GM21381 (cell line): ENCODE results near the gene PXDN.

ENCODE experiments used
- ATAC-seq: cut with Tn5 transposase; IDR thresholded peaks from one replicate; pipeline ENCODE4 v1.9.1; 2021; ENCODE audit warnings: mild to moderate bottlenecking, moderate library complexity; ENCODE audit not compliant: unreplicated experiment

PXDN gene

DNA sequence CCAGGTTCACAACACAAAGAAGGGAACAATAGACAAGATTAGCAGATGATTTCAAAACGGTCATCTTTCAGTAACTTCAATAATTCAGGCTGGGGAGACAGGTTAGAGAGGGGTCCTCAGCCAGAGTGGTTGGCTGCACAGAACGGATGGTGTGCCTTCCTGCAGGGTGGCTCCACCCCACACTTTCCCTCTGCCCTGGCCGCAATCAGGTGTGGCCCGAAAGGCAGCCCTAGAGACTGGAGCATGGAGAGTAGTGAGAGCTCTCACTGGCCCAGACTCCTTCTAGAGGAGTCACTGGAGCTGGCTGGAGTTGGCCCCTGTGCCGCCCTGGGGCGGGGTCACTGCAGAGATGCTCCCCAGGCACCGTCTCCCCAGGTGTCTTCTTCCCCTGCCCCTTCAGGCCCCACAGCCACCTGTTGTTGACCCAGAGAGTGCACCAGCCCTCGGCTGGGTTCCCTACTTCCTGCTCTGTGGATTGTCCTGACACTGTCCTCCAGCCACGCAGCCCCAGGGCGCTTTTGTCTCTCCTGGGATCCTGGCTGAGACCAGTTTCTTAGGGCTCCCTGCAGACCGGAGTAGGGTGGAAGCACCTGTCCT, 126.8 kb downstream of the PXDN start:
- ATAC-seq: no peak

DNA sequence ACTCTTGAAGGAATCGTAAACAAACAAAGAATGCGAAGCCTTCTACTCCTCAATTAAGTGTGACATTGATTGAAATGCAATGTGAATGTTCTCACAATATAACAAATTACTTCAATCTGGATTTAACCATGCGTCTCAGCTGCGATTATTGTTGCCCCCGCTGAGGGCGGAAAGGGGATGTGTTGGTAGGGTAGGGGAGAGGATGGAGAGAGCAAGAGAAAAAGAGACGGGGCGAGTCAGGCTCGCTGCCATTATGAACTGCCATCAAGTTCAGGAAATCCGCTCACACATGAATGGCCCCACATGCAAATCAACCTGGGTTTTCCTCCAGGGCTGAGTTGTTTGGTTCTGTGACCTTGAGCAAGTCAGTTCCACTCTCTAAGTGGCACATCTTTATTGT, 129.8 kb downstream of the PXDN start:
- no peak for ATAC-seq

DNA sequence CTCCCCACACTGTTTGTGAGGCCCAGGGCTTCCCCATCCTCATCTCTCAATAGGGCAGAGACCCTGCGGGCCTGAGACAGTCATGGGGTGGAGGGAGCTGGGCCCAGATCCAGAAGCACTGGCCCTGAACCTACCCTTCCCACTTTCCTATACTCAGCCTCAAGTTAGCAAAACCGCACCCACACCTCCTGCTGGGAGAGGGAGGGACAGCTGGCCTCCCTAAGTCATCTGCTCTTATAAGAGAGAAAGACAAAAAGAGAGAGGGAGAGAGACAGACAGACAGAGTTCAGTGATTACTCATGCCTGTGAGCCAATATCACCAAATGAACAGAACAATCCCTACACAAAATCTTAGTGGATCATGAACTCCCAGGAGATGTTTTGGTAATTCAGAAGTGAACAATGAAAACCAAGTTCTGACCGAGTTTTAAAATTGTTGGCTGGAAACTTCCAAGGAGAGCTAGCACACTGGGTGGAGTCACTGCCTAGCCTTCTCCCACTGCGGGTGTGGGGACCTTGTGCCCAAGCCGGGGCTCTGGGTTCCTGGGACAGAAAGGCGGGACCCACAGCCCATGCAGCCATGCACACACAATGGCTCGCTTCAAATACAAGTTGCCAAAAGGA, 130.5 kb downstream of the PXDN start:
- no peak for ATAC-seq

DNA sequence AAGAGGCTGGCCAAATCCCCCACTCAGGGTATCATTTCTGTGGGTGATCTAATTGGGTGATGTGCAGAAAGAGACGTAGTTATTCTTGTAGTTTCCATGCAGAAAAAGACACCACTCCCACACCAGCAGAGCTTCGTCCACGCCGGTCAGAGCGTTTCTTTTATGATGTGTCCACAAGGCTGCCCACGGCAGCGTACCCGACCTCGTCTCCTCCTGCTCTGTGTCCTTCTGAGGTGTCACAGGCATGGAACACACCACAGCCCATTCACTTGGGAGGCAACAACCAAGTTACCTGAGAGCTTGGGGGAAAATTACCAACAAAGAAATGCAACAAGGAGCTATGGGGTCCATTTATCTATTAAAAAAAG, 131.3 kb downstream of the PXDN start:
- ATAC-seq: no peak

DNA sequence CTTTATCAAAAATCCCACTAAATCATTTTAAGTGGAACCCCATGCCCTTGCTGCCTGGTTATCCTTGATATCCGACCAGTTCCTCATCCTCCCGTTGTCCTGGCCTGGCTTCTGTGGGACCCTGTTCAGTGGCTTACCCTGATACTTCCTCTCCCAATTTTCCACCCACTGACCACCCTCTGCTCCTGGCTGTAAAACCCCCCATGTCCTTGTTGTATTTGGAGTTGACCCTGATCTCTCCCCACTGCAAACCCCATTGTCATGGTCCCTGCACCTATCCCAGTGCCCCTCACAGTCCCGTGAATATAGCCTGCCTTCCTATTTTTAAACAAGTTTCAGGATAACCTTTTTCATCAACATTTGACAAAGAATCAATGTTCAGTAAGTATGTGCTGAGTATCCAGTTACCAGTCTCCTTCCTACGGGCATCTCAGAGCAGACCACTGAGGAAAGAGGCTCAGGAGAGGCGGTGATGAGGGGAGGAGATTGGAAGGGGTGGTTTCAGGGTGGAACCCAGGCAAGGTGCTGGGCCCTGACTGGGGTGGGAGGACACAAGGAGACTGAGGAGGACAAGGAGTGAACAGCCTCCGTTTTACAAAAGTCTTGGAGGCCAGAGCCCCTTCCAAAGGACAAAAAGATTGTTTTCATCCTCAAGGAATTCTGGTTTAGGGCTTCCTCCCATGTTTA, 131.8 kb downstream of the PXDN start:
- no peak for ATAC-seq

DNA sequence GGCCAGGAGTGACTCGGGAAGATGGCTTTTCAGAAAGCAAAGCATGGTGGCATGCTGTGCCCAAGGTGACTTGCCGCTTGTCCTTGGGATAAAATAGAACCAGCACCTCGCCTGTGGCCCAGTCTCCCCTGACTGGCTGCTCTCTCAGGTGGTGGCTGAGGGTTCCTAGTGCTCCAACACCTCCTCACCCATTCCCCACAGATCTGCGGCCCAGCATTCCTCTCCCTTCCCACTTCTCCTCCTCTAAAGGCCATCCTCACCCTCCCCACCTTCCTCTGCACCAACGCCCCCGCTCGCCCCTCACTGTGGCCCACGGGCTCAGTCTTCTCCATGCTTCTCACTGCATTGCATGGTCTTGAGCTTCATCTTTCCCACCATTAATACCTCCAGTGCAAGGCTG, 132.4 kb downstream of the PXDN start:
- no peak for ATAC-seq

DNA sequence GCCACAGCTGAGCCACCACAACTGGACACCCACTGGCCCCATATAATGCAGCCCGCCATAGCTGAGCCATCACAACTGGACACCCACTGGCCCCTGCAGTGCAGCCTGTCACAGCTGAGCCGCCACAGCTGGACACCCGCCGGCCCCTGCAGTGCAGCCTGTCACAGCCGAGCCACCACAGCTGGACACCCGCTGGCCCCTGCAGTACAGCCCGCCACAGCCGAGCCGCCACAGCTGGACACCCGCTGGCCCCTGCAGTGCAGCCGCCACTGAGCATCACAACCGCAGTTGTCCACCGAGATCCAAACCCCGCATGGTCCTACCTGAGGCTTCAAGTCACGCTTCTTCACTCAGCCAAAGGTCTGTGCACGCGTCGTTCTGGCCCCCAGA, 134.2 kb downstream of the PXDN start:
- ATAC-seq: no peak

DNA sequence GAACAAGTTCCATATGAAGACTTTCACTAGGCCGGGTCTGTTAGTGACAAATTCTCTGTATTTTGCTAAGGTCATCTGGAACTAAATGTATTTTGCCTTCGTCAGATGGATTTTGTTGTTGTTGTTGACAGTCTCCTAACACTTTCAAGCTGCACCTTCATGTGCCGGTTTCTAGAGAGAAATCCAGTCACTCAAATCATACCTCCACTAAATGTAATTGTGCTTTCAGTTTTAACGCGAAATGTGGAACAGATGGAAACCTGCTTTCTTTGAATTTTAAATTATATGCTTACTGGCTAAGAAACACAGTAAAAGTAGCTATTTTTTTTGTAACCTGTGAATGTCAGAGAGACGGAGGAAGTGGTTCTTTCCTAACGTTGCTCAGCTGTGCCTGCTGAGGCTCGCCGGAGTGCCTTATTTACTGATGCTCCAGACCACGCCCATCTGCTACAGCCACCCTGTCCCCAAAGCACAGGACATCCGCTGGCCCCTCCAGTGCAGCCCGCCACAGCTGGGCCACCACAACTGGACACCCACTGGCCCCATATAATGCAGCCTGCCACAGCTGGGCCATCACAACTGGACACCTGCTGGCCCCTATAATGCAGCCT, 134.7 kb downstream of the PXDN start:
- ATAC-seq: no peak

DNA sequence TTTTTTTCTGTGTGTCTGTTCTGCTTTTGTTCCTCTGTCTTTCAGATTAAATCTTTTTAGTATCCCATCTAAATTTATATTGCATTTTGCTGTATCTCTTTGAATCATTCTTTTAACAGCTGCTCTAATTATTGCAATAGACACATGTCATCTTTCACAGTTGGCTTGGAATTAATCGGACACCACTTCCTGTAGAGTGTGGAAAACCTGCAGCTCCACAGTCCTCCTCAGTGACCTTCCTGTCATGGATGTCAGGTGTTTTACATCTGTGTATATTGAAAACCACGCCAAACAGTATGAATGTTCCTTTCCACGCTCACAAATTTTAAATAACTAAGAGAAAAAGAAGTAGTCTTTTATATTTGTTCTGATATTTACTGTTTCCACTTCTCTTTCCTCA, 135.3 kb downstream of the PXDN start:
- no peak for ATAC-seq

DNA sequence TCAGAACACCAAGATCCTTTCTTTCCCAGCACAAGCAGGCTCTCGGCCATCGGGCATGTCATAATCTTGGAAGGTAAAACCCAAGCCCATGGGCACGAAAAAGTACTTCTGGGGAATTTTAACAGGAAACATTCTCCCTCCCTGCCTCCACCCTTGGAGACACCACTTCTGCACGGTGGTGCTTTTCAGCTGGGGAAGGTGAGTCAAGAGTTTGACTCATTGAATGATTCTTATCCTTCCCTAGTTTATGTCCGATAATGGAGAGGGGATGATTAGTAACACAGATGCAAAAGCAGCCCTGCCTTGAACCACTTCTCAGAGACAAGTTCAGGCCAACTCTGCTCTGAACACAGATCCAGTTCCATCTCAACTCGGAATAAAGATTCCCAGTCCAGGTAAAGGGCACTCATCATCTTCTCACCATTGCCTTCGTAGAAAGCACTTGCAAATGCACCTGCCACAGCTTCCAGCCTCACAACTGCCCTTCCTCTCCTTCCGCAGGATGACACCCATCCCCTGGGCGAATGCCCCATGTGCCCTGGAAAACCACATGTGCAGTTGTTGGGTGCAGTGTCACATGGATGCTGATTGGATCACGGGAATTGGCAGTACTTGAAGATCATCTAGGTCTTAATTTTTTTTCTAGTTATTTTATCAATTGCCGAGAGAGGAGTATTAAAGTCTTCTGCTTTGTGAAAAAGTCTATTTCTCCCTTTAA, 136.2 kb downstream of the PXDN start:
- ATAC-seq: no peak

DNA sequence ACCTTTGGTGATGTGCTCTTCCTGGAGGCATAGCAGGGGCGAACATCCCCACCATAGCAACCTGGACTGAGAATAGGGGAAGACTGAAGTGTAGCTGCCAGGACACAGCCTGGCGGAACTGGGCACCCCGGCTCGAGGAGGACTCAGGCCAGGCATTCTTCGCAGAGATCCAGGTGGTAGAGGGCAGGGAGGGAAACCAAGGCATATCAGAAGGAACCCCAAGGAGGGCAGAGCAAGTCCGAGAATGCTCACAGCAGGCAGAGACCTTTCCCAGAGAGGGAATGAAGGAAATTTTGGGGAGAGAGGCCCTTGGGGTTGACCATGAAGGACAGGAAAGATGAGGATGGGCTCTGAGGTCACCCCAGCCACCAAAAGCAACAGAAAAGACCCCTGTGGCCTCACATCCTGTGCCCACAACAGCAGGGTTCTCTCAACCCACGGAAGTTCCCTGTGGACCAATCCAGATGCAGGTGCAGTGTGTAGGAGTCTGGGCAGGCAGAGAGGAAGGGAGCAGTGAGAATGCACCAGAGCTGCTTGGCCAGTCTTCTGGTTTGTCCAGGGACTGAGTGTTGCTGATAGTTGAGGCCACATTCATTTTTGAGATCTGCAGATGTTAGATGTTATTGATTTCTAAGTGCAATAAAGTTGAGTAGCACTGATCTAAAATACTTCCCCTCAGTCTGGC, 136.9 kb downstream of the PXDN start:
- ATAC-seq: no peak

DNA sequence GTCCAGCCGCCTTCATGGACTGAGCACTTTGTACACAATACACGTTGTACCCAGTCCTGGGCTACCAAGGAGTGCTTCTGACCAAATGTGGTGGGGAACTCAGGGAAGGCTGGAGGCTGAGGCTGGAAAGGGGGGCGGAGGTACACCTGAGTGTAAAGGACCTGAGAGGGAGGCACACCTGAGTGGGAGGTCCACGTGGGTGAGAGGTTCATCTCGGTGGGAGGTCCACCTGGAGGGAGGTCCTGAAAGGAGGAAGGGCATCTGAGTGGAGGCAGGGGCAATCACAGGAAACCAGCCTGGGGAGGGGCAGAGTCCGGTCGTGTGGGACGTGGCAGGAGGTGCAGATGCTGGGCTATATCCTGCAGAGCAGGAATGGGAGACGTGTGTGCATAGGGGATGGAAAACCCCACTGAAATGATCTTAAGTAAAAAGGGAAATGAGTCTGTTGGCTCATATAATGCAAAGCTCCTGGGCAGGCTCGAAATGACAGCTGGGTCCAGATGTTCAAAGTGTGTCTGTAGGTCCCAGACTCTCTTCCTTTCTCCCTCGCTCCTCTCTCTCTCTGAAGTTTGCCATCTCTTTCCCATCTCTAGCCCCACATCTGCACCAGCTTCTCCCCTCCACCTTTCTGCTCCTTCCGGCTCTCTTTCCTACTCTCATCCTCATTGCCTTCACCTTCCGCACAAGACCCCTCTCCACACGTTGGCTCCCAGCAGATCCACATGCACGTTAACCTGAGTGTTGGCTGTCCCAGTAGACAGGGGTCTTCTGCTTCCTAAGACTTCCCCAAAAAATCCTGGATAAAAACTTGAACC, 137.7 kb downstream of the PXDN start:
- no peak for ATAC-seq

DNA sequence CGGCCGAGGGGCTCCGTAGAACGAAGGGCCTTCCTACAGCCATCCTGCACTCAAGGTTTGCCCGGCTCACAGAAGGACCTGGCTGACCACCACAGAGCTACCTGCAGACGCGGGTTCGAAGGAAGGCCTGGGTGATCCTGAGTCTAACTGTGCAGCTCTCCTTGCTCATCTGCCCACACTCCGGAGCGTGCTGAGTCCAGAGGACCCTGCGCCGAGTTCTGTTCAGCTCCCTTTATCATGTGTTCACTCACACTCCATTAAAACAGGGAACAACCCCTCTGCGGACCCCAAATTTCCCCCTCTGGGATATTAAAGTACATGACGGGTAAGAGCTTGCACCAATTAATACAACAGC, 138.3 kb downstream of the PXDN start:
- ATAC-seq: no peak

DNA sequence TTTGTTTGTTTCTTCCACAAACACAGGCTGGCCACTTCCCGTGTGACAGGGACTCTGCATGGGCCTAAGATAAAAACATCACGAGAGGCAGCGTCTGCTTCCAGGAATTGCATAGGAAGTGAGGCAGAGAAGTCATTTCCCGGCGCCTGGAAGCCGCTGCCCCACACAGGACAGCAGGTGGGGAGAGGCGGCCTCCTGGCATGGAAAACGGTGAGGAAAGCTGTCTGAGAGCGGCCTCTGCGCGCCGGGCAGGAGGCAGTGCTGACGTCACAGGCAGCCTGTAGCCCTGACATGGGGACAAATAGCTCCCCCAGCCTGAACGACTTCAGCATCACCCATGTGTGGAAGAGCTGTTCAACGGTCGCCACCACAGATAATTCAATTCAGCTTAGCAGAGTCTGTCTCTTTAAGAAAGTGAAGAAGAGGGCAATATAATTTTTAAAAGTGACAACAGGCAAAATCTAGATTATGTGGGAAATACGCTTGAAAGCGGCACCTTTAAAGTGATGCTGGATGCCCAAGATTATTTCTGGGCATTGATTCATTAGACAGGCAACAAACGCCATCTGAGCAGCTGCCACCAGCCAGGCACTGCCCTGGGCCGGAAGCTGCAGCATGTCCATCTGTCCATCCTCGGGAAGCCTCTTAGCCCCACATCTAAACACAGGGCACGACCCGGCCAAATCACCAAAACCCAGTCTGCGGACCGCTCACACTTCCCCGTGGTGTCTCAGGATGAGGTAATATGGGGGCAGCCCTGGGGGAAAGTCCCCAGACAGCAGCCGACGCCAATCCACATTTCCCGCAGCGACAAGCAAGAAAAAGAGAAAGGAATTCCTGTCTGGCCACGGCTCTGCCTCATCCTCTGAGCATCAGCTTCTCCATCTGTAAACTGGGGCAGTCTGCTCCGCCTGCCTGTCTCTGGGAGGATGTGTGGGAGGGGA, 138.9 kb downstream of the PXDN start:
- no peak for ATAC-seq

DNA sequence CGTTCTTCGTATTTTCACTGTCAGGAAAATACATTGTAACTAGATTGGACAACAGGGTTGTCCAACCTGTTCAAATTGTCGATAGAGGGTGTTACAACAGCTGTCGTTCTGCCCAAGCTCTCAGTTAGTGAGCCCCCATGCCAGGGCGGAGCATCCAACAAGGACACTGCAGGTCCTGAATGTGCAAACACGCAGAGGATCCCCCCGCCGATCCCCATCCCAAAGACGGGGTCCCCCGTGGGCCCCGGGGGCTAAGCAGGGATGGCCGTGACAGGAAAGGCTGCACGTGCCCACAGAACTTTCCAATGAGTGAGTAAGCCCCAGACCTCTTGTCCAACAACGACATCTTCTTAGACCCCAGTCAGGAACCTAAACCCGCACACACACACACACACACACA, 140.8 kb downstream of the PXDN start:
- ATAC-seq: no peak

DNA sequence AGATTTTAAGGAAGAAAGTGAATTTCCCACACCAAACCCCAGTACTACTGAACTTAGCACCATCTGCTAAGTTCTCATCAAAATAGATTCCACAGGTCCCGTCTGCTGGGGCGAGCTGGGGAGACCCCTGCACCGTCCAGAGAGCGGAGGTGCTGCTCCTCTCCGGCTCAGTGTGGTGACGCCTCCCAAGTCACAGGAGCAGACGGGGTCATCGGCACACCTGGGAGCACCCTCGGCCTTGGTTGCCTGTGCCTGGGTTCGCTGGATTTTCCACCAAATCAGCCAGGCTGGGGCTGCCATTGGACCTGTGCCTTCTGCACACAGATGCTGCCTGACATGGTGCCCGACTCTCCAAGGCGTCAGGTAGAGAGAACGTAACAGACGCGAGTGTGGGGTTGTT, 141.3 kb downstream of the PXDN start:
- ATAC-seq: no peak

DNA sequence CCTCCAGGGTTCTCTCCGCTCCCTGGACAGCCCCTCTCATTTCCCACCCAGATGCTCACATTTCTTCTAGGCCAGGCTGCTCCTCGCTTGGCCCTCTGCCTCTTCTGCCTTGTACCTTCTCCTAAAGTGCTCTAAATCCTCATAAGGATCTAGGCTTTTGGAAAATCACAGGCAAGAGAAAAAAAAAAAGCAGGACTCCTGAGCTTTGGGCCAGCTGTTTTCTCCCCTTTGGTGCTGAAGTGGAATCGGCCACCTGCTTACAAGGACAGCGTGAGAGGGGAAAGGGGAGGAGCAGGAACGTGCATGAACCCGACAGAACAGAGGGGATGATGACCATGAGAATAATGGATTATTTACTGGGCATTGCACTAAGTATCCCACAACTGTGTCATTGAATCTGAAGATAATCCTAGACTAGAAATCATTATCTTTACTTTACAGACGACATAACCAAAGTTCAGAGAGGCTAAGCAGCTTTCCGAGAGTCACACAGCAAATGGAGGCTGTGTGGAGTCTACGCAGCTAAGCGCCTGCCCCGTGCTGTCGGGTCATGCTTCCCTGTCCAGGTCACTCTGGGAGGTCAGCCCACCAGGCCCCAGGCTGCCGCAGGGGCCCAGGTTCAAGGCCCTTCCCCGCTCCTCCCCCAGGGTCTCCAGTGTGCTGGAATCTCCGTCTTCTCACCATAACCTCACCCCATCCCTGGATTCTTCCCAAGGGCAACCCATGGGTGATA, 141.9 kb downstream of the PXDN start:
- no peak for ATAC-seq

DNA sequence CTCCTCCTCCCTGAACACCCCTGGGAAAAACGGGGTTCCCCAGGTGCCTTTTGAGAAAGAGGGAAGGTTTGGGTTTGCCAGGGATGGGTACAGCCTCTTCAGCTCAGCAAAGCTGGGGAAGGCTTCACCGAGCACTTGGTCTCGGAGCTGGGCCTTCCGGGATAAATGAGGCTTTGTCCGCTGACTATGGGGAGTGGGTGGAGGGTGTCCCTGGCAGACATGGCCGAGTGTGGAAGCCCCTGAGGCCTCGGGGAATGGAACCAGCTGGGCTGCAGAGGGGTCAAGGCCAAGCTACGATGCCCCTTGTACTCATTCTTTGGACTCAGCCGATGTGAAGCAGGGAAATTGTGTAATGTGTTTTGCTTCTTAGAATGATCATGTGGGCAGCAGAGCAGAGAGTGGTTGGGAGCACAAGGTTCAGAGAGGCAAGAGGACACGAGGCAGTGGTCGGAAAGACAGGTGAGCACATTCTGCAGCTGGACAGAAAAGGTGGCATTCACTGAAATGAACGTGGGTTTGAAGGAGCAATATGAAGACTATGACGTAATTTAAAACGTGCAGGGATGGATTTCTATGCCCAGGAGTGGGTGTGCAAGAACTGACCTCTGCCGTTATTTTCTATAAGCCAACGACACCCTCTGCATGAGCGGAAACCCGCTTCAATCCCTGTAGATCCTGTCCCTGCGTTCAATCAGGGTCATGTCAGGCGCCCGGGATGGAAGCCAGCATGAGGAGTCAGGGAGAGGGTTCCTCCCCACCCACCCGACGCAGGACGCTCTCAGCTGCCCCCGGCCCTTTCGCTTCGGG, 142.6 kb downstream of the PXDN start:
- ATAC-seq: no peak
